HepG2 (cell line): ENCODE measurements around the gene TTBK1. TPM values are rescaled to one million over a fixed set of nuclear protein-coding genes. Genes with fewer than 3 reads are reported as not detected.
A peak's percentile ranks its signal among the peaks of the same experiment; 100 is the strongest.

Experiments used
- CBX5 ChIP-seq: sonication (generic); formaldehyde crosslinking; IDR thresholded peaks from 2 replicates; pipeline ENCODE4 v1.4.0; 2020; ENCODE audit warnings: missing genetic modification reagents, borderline replicate concordance
- DPF2 ChIP-seq: sonication (generic); formaldehyde crosslinking; IDR thresholded peaks from 2 replicates; pipeline ENCODE4 v1.4.0; 2020; ENCODE audit warnings: mild to moderate bottlenecking, low read depth, missing genetic modification reagents, borderline replicate concordance
- EEA1 ChIP-seq: sonication (generic); formaldehyde crosslinking; IDR thresholded peaks from 2 replicates; pipeline ENCODE4 v1.5.1; 2020; ENCODE audit warnings: mild to moderate bottlenecking, missing genetic modification reagents, borderline replicate concordance
- ELF3 ChIP-seq: IDR thresholded peaks from 2 replicates; pipeline ENCODE4 v1.6.1; 2016; ENCODE audit warnings: missing genetic modification reagents, missing compliant biosample characterization
- HNF1A ChIP-seq, 2 experiments: sonication (generic) in 1 of 2; formaldehyde crosslinking in 1 of 2; IDR thresholded peaks; 2 replicates each; pipeline versions ENCODE4 v1.4.0 to v1.6.1; 2016 to 2020; ENCODE audit warnings: borderline replicate concordance in 1 of 2, low read depth in 1 of 2, mild to moderate bottlenecking in 1 of 2, missing genetic modification reagents in 1 of 2
- IKZF4 ChIP-seq: sonication (generic); formaldehyde crosslinking; IDR thresholded peaks from 2 replicates; pipeline ENCODE4 v1.5.1; 2020; ENCODE audit warnings: borderline replicate concordance, mild to moderate bottlenecking, low read depth, missing genetic modification reagents; ENCODE audit errors: not compliant biosample characterization
- MYC ChIP-seq: sonication (generic); formaldehyde crosslinking; IDR thresholded peaks from 2 replicates; pipeline ENCODE4 v1.9.0; 2021; ENCODE audit warnings: missing genetic modification reagents, borderline replicate concordance
- NAIF1 ChIP-seq: sonication (generic); formaldehyde crosslinking; IDR thresholded peaks from 2 replicates; pipeline ENCODE4 v1.5.0; 2020; ENCODE audit warnings: mild to moderate bottlenecking, missing genetic modification reagents, borderline replicate concordance
- NFKBIZ ChIP-seq: IDR thresholded peaks from 2 replicates; pipeline ENCODE4 v1.6.1; 2018; ENCODE audit warnings: missing genetic modification reagents, missing compliant biosample characterization
- NRL ChIP-seq: sonication (generic); formaldehyde crosslinking; IDR thresholded peaks from 2 replicates; pipeline ENCODE4 v1.5.0; 2020; ENCODE audit warnings: missing genetic modification reagents, mild to moderate bottlenecking, moderate library complexity, borderline replicate concordance
- SIN3B ChIP-seq: fragments of 150-350 bp; IDR thresholded peaks from 2 replicates; pipeline ENCODE4 v1.6.1; 2014; ENCODE audit warnings: low read length
- SNAPC4 ChIP-seq: sonication (generic); formaldehyde crosslinking; IDR thresholded peaks from 2 replicates; pipeline ENCODE4 v1.4.0; 2020; ENCODE audit warnings: mild to moderate bottlenecking, missing genetic modification reagents
- ZBTB38 ChIP-seq: sonication (generic); formaldehyde crosslinking; IDR thresholded peaks from 2 replicates; pipeline ENCODE4 v1.5.1; 2020; ENCODE audit warnings: mild to moderate bottlenecking, missing genetic modification reagents
- ZFP36L1 ChIP-seq: sonication (generic); formaldehyde crosslinking; IDR thresholded peaks from 2 replicates; pipeline ENCODE4 v1.8.0; 2022; ENCODE audit warnings: mild to moderate bottlenecking, missing genetic modification reagents, moderate library complexity
- ZNF451 ChIP-seq: sonication (generic); formaldehyde crosslinking; IDR thresholded peaks from 2 replicates; pipeline ENCODE4 v1.5.0; 2020; ENCODE audit warnings: mild to moderate bottlenecking, missing genetic modification reagents
- ZNF552 ChIP-seq: sonication (generic); formaldehyde crosslinking; IDR thresholded peaks from 2 replicates; pipeline ENCODE4 v1.9.0; 2022; ENCODE audit warnings: missing genetic modification reagents, mild to moderate bottlenecking, borderline replicate concordance
- ZNF644 ChIP-seq: IDR thresholded peaks from 2 replicates; pipeline ENCODE4 v1.6.1; 2016; ENCODE audit warnings: low read depth
- ZNF703 ChIP-seq: sonication (generic); formaldehyde crosslinking; IDR thresholded peaks from 2 replicates; pipeline ENCODE4 v1.5.1; 2020; ENCODE audit warnings: missing genetic modification reagents, mild to moderate bottlenecking, moderate library complexity, borderline replicate concordance
- ZNF788 ChIP-seq: sonication (generic); formaldehyde crosslinking; IDR thresholded peaks from 2 replicates; pipeline ENCODE4 v1.5.0; 2020; ENCODE audit warnings: mild to moderate bottlenecking, missing genetic modification reagents, borderline replicate concordance
- ZNF883 ChIP-seq: sonication (generic); formaldehyde crosslinking; IDR thresholded peaks from 2 replicates; pipeline ENCODE4 v1.5.1; 2020; ENCODE audit warnings: mild to moderate bottlenecking, missing genetic modification reagents; ENCODE audit errors: not compliant biosample characterization
- polyA plus RNA-seq, 8 experiments: library from polyadenylated mRNA; depleted of rRNA in 3 of 8; stranded (reverse) in 7 of 8; unstranded in 1 of 8; fragments of >200 nt; fragmentation: Illumina TruSeq in 4 of 8; extraction: Trizol in 4 of 8; gene quantifications; 2 replicates each; pipeline versions ENCODE4 v1.2.1 to v1.2.3, GENCODE V29; 2011 to 2016; ENCODE audit warnings: low read depth in 4 of 8, missing spikeins in 1 of 8, mixed read lengths in 1 of 8; ENCODE audit not compliant: insufficient read depth in 1 of 8
- total RNA-seq, 5 experiments: library from RNA; depleted of rRNA; stranded (reverse); fragments of >200 nt; fragmentation: Illumina TruSeq; extraction: Trizol; gene quantifications; 2 replicates each; pipeline ENCODE4 v1.2.3, GENCODE V29; 2016; ENCODE audit warnings: low read depth in 1 of 5

TTBK1 gene
- total and polyA plus RNA-seq, 2 of the 13 experiments (the other 11 are each of a cell fraction or from before 2014, with no cell fraction given), result 0.24 to 0.33 TPM

DNA sequence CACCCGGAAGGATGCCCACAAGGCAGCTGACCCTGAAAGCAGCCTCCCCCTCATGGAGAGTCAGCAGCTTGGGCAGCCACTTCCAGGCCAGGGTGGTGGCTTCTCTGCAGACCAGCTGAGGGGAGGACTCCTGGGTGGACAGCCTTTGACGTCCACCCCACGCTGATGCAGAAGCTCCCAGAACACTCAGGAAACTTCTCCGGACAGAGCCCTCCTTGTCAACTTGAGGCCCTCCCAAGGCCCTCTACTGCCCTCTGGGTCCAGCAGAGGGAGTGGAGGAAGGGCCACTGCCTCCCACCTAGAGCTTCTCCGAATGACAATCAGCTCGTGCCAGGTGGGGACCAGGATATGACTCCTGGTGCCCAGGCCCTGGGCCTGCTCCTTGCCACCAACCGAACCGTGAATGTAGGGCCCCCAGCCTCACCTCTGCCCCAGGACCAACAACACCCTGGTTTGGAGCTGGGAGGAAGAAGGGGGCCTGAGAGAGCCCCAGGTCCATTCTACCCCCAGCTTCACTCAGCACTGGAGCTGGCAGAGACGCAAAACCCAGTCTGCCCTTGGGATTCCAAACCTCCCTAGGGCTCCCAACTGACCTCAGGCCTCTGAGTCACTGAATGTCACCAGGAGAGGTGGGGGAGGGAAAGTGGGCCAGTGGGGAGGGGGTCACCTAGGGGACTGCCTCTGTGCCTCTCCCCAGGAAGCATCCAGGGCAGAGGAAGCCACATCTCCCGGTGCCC, 43.9 kb downstream of the TTBK1 start (continued):
- 0 out of 2 replicates have a peak, but pooled peaks have one; percentile 29 for TF ChIP-seq DPF2 (CRISPR knock-in tag)
- no peak for TF ChIP-seq CBX5 (CRISPR knock-in tag)
- TF ChIP-seq ZNF883, result peak; percentile 92
- no peak for TF ChIP-seq NAIF1 (CRISPR knock-in tag)
- TF ChIP-seq ZNF703 (CRISPR knock-in tag), result no peak; the same call in 1 of the 2 replicates
- TF ChIP-seq ZNF788, result peak; percentile 40; the same call in 1 of the 2 replicates
- peak; percentile 41 for TF ChIP-seq IKZF4 (CRISPR knock-in tag)
- TF ChIP-seq HNF1A (IDR thresholded peaks at IDR 0.05; ENCODE audit: low read depth), result no peak
- peak; percentile 37; the same call in 1 of the 2 replicates for TF ChIP-seq HNF1A (CRISPR knock-in tag; IDR thresholded peaks at IDR 0.05; ENCODE audit: borderline replicate concordance)
- no peak; the same call in 1 of the 2 replicates for TF ChIP-seq ELF3 (CRISPR knock-in tag)
- TF ChIP-seq ZNF451 (CRISPR knock-in tag), result no peak
- peak; percentile 32; the same call in 1 of the 2 replicates for TF ChIP-seq ZBTB38 (CRISPR knock-in tag)
- TF ChIP-seq MYC (CRISPR knock-in tag), result 0 out of 2 replicates have a peak, but pooled peaks have one; percentile 28
- TF ChIP-seq EEA1 (CRISPR knock-in tag), result no peak
- TF ChIP-seq ZFP36L1, result no peak
- no peak for TF ChIP-seq SIN3B
- TF ChIP-seq NRL, result no peak; the same call in 1 of the 2 replicates
- TF ChIP-seq ZNF552, result no peak
- TF ChIP-seq SNAPC4, result no peak
- TF ChIP-seq NFKBIZ (CRISPR knock-in tag), result no peak
- TF ChIP-seq ZNF644 (CRISPR knock-in tag), result no peak
